Endothelial cell of umbilical vein (primary cell): ENCODE data around the gene SPAG17. TPM values are rescaled to one million over a fixed set of nuclear protein-coding genes. Genes with fewer than 3 reads are reported as not detected.

Experiments
- BruUV-seq: library from RNA; stranded (reverse); fragments of 400-500 nt; replicated peaks from 2 replicates; lab custom pipeline; 2021; lab: Mats Ljungman, UMichigan
- CTCF ChIA-PET: fragments of 300-600, 350-600 bp; sonication (Branson Sonifier 250); formaldehyde crosslinking; loops from one replicate; lab custom pipeline; 2021; ENCODE audit warnings: antibody characterized with exemption, inconsistent platforms; lab: Charles Lee
- POLR2A ChIA-PET: fragments of 300-600, 350-600 bp; sonication (Branson Sonifier 250); formaldehyde crosslinking; loops from one replicate; lab custom pipeline; 2021; ENCODE audit warnings: antibody characterized with exemption, inconsistent platforms; lab: Charles Lee
- DNase-seq: peaks from one replicate; pipeline ENCODE4 v3.0.0-alpha.2; 2011; ENCODE audit warnings: low read depth, low spot score
- FAIRE-seq: peaks from 2 replicates; lab custom pipeline; 2011; peaks lifted over from hg19 to GRCh38; lab: Jason Lieb, UNC
- H2AFZ ChIP-seq: 2 replicates; pipeline ENCODE4 v1.6.0; 2012; ENCODE audit warnings: low read depth, low read length, control low read depth, inconsistent platforms
- H3K27ac ChIP-seq: 2 replicates; pipeline ENCODE4 v1.5.1; 2011; ENCODE audit warnings: low read depth, mild to moderate bottlenecking, control low read depth, low read length, moderate library complexity; ENCODE audit not compliant: insufficient read depth
- H3K27me3 ChIP-seq, 2 experiments: 2 replicates each; pipeline versions ENCODE4 v1.6.0 to v1.6.1; 2011; ENCODE audit warnings: low read length in 2 of 2, mixed read lengths in 1 of 2; ENCODE audit not compliant: control insufficient read depth in 2 of 2, insufficient read depth in 2 of 2
- H3K36me3 ChIP-seq, 2 experiments: 2 replicates in 1 of 2; 3 replicates in 1 of 2; pipeline ENCODE4 v1.5.1; 2011; ENCODE audit warnings: low read length in 2 of 2, mild to moderate bottlenecking in 1 of 2, moderate library complexity in 1 of 2; ENCODE audit not compliant: control insufficient read depth in 2 of 2, insufficient read depth in 2 of 2; ENCODE audit errors: extremely low read depth in 1 of 2
- H3K4me1 ChIP-seq: 3 replicates; pipeline ENCODE4 v1.5.1; 2011; ENCODE audit warnings: mild to moderate bottlenecking, low read length; ENCODE audit not compliant: control insufficient read depth, insufficient read depth; ENCODE audit errors: extremely low read depth
- H3K4me2 ChIP-seq: 2 replicates; pipeline ENCODE4 v1.6.1; 2011; ENCODE audit warnings: low read length, control low read depth, mixed read lengths; ENCODE audit not compliant: insufficient read depth
- H3K4me3 ChIP-seq, 3 experiments: fragments of 200-600 bp in 1 of 3; sonication (generic), shearing (Covaris generic) in 1 of 3; replicated peaks in 1 of 3; 2 replicates each; pipeline ENCODE4 v1.5.1; 2011 to 2016; ENCODE audit warnings: control low read depth in 3 of 3, low read length in 3 of 3, mild to moderate bottlenecking in 2 of 3, inconsistent platforms in 1 of 3, low read depth in 1 of 3, moderate library complexity in 1 of 3; ENCODE audit not compliant: insufficient read depth in 1 of 3
- H3K79me2 ChIP-seq: 2 replicates; pipeline ENCODE4 v1.6.0; 2012; ENCODE audit warnings: low read length, inconsistent platforms; ENCODE audit not compliant: control insufficient read depth, insufficient read depth
- H3K9ac ChIP-seq: replicated peaks from 2 replicates; pipeline ENCODE3; 2011; ENCODE audit warnings: low read length, control low read depth; ENCODE audit not compliant: insufficient read depth; ENCODE audit errors: extremely low read depth
- H3K9me1 ChIP-seq: replicated peaks from 3 replicates; pipeline ENCODE4 v1.6.0; 2011; ENCODE audit warnings: mild to moderate bottlenecking, low read length; ENCODE audit not compliant: control insufficient read depth, insufficient read depth; ENCODE audit errors: extremely low read depth
- H3K9me3 ChIP-seq: replicated peaks from 2 replicates; pipeline ENCODE4 v1.5.1; 2012; ENCODE audit warnings: low read length, inconsistent platforms; ENCODE audit not compliant: control insufficient read depth, insufficient read depth
- H4K20me1 ChIP-seq: replicated peaks from 2 replicates; pipeline ENCODE3; 2011; ENCODE audit warnings: mild to moderate bottlenecking, low read length; ENCODE audit not compliant: control insufficient read depth, insufficient read depth; ENCODE audit errors: extremely low read depth
- EZH2 ChIP-seq: IDR thresholded peaks from 2 replicates; pipeline ENCODE4 v1.6.1; 2012; ENCODE audit warnings: borderline replicate concordance, low read depth, mild to moderate bottlenecking, moderate library complexity, low read length, inconsistent platforms; ENCODE audit not compliant: severe bottlenecking
- FOS ChIP-seq: IDR thresholded peaks from 2 replicates; pipeline ENCODE4 v1.6.1; 2011; ENCODE audit warnings: mild to moderate bottlenecking, low read length, moderate library complexity, borderline replicate concordance; ENCODE audit not compliant: insufficient read depth
- GATA2 ChIP-seq: IDR thresholded peaks from 2 replicates; pipeline ENCODE4 v1.7.0; 2011; ENCODE audit warnings: low read depth, mild to moderate bottlenecking, moderate library complexity, mixed read lengths, low read length; ENCODE audit not compliant: insufficient read length, insufficient read depth
- JUN ChIP-seq: IDR thresholded peaks from 2 replicates; pipeline ENCODE4 v1.6.1; 2011; ENCODE audit warnings: borderline replicate concordance, low read depth; ENCODE audit not compliant: insufficient read length, insufficient read depth
- MYC ChIP-seq: IDR thresholded peaks from one replicate; pipeline ENCODE4 v1.6.1; 2011; ENCODE audit warnings: mild to moderate bottlenecking, low read depth, low read length
- POLR2A ChIP-seq: IDR thresholded peaks from 2 replicates; pipeline ENCODE4 v1.6.1; 2012; ENCODE audit warnings: low read depth, mild to moderate bottlenecking, control low read depth, low read length
- POLR2AphosphoS5 ChIP-seq: IDR thresholded peaks from 2 replicates; pipeline ENCODE4 v1.6.1; 2012; ENCODE audit warnings: low read depth, mild to moderate bottlenecking, control low read depth, low read length, moderate library complexity; ENCODE audit not compliant: insufficient read depth
- dilution Hi-C: fragments of 300-500 bp; cut with MboI; formaldehyde crosslinking; loops from one replicate; pipeline ENCODE4 v1.15.0; 2019; ENCODE audit warnings: low sequenced_read_pairs; ENCODE audit not compliant: extremely low pct_ligation_motif_present
- intact Hi-C: fragments of 100-400 bp; cut with micrococcal nuclease; formaldehyde crosslinking; loops from one replicate; pipeline ENCODE4 v1.10.0; 2022
- polyA plus RNA-seq, 4 experiments: library from polyadenylated mRNA; depleted of rRNA in 3 of 4; stranded (reverse) in 3 of 4; unstranded in 1 of 4; fragments of >200 nt; gene quantifications; 2 replicates each; pipeline versions ENCODE4 v1.2.1 to v1.2.3, GENCODE V29; 2011 to 2012; ENCODE audit warnings: missing spikeins in 1 of 4
- total RNA-seq: library from RNA; stranded (reverse); gene quantifications from 2 replicates; pipeline ENCODE4 v1.2.3, GENCODE V29; 2021
- TF ChIP-seq, protein P1 (sequence below), 2 donors: IDR thresholded peaks; 1 replicate in 1 of 2; 2 replicates in 1 of 2; pipeline ENCODE4 v1.5.1; 2011; ENCODE audit warnings: low read length in 2 of 2, mild to moderate bottlenecking in 2 of 2, moderate library complexity in 2 of 2, control low read depth in 1 of 2, inconsistent platforms in 1 of 2, low read depth in 1 of 2; ENCODE audit not compliant: insufficient read depth in 1 of 2; ENCODE audit errors: extremely low read depth in 1 of 2
- TF ChIP-seq, protein P2 (sequence below): IDR thresholded peaks from 2 replicates; pipeline ENCODE4 v1.6.1; 2011; ENCODE audit not compliant: insufficient read depth, insufficient read length

The SPAG17 gene
- total and polyA plus RNA-seq, 2 donors (not counting 3 experiments of a cell fraction or from before 2014, with no cell fraction given), result not detected

DNA sequence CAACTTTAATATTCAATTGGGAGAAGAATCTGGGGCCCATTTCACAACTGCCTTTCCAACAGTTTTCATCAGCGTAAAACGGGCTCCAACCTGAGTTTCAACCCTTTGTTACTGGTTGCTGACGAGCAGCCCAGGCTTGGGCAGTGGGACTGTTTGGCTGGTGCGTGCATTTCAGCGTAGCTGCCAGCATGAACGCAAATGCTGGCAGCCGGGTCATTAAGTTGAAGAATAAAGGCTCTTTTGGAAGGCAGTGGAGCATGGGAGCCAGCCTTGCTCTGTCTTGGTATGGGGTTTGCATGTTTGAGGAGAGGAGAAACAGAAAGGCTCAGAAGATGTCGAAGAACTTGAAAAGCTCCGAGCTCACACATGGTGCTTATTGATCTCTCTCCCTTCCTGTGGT is 214.8 kb downstream of the SPAG17 start:
- FAIRE-seq, result no peak
- TF ChIP-seq, protein P1, sequence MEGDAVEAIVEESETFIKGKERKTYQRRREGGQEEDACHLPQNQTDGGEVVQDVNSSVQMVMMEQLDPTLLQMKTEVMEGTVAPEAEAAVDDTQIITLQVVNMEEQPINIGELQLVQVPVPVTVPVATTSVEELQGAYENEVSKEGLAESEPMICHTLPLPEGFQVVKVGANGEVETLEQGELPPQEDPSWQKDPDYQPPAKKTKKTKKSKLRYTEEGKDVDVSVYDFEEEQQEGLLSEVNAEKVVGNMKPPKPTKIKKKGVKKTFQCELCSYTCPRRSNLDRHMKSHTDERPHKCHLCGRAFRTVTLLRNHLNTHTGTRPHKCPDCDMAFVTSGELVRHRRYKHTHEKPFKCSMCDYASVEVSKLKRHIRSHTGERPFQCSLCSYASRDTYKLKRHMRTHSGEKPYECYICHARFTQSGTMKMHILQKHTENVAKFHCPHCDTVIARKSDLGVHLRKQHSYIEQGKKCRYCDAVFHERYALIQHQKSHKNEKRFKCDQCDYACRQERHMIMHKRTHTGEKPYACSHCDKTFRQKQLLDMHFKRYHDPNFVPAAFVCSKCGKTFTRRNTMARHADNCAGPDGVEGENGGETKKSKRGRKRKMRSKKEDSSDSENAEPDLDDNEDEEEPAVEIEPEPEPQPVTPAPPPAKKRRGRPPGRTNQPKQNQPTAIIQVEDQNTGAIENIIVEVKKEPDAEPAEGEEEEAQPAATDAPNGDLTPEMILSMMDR (IDR thresholded peaks at IDR 0.05; ENCODE audit: extremely low read depth in 1 of 2, insufficient read depth in 1 of 2, low read depth in 1 of 2, low read length in 2 of 2), result no peak
- TF ChIP-seq POLR2AphosphoS5 (no peak), MYC (no peak)
- TF ChIP-seq, protein P2, sequence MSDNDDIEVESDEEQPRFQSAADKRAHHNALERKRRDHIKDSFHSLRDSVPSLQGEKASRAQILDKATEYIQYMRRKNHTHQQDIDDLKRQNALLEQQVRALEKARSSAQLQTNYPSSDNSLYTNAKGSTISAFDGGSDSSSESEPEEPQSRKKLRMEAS, result no peak
- Histone ChIP-seq H3K27me3 (peaks cover 0 to 3% of the 10 kb centered on the region in 2 experiments), H3K36me3 (no peaks in the 10 kb centered on the region), H3K9me1 (no peaks in the 10 kb centered on the region), H3K9ac (no peak overlapping the region), H4K20me1 (no peaks in the 10 kb centered on the region), H3K79me2 (no peaks in the 10 kb centered on the region), H3K4me1 (no peaks in the 10 kb centered on the region), H3K4me2 (no peak overlapping the region), H3K27ac (no peak overlapping the region), H3K9me3 (no peaks in the 10 kb centered on the region), H2AFZ (no peak overlapping the region), H3K4me3 (no peak overlapping the region)
- CTCF ChIA-PET, result no interaction called here
- dilution Hi-C loops (no loop called here), intact Hi-C loops (no loop called here)
- no peak for DNase-seq
- no TSS peak for BruUV-seq
- POLR2A ChIA-PET, result no interaction called here

DNA sequence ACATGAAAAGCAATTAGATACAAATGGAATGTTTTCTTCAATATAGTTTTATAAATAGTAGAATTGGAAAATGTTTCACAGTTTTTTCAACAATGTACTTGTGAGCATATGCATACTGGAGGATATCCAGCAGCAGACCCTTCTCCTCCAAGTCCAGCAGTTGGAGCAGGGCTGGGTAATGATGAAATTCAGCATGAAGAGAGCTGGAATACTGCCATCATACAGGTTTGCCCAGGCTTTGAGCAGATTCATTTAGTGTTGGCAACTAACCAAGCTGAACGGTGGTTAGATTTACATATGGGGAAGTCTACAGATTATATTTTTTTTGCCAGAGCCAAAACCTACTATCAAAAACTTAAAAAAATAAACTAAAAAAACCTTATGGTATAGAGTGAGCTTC is 217.1 kb downstream of the SPAG17 start:
- intact Hi-C loops, result no loop called here
- Histone ChIP-seq H3K9ac (no peak overlapping the region), H3K4me3 (no peak overlapping the region), H3K79me2 (no peaks in the 10 kb centered on the region), H3K9me3 (no peaks in the 10 kb centered on the region), H3K27me3 (peaks cover 0 to under 1% of the 10 kb centered on the region in 2 experiments), H3K9me1 (no peaks in the 10 kb centered on the region), H2AFZ (no peak overlapping the region), H3K4me1 (no peaks in the 10 kb centered on the region), H4K20me1 (no peaks in the 10 kb centered on the region), H3K36me3 (no peaks in the 10 kb centered on the region), H3K27ac (no peak overlapping the region), H3K4me2 (no peak overlapping the region)
- dilution Hi-C loops, result no loop called here
- CTCF ChIA-PET, result interaction anchor here (1.2 kb wide), 1 partner anchor 1040 kb away, joined by 4 read pairs; no protein-coding TSS in a partner anchor
- BruUV-seq, result no TSS peak
- TF ChIP-seq EZH2 (no peak), POLR2AphosphoS5 (no peak), FOS (no peak), POLR2A (no peak), GATA2 (no peak), JUN (no peak), MYC (no peak)
- TF ChIP-seq, protein P1 (IDR thresholded peaks at IDR 0.05; ENCODE audit: extremely low read depth in 1 of 2, insufficient read depth in 1 of 2, low read depth in 1 of 2, low read length in 2 of 2), result no peak
- TF ChIP-seq, protein P2, result no peak
- no peak for FAIRE-seq
- DNase-seq, result no peak
- POLR2A ChIA-PET, result no interaction called here
